Prostate gland (tissue), 2 donors: ENCODE measurements around the gene CCND1. TPM values are rescaled to one million over a fixed set of nuclear protein-coding genes. Genes with fewer than 3 reads are reported as not detected.

Experiments used
- DNase-seq: peaks from one replicate; pipeline ENCODE4 v3.0.0-alpha.2; 2019; ENCODE audit warnings: low spot score
- H3K27ac ChIP-seq, 2 donors: fragments of 200-600 bp; sonication (generic); 2 replicates each; pipeline ENCODE4 v1.5.1; 2017 to 2019
- H3K27me3 ChIP-seq: fragments of 200-600 bp; sonication (generic); replicated peaks from 2 replicates; pipeline ENCODE4 v1.5.1; 2019; ENCODE audit not compliant: insufficient read depth
- H3K36me3 ChIP-seq, 2 donors: fragments of 200-600 bp; sonication (generic); 1 replicate in 1 of 2; 2 replicates in 1 of 2; pipeline versions ENCODE4 v1.5.1 to v1.8.1; 2017 to 2019
- H3K4me1 ChIP-seq: fragments of 200-600 bp; sonication (generic); replicated peaks from 2 replicates; pipeline ENCODE4 v1.5.1; 2019
- H3K4me3 ChIP-seq, 2 donors: fragments of 200-600 bp; sonication (generic); 2 replicates each; pipeline ENCODE4 v1.5.1; 2017 to 2019
- H3K9me3 ChIP-seq: fragments of 200-600 bp; sonication (generic); 2 replicates; pipeline ENCODE4 v1.5.1; 2017
- POLR2A ChIP-seq: fragments of 450-650 bp; IDR thresholded peaks from one replicate; pipeline ENCODE4 v1.6.1; 2016; ENCODE audit warnings: antibody characterized with exemption, mild to moderate bottlenecking
- POLR2AphosphoS5 ChIP-seq: sonication (generic); formaldehyde crosslinking; IDR thresholded peaks from one replicate; pipeline ENCODE4 v1.6.1; 2017; ENCODE audit warnings: antibody characterized with exemption
- WGBS: methylation state at CpG from one replicate; pipeline ENCODE4 v1.1.5; 2018; 5-methylcytosine and 5-hydroxymethylcytosine counted together
- intact Hi-C: fragments of 100-400 bp; cut with DNase I; formaldehyde crosslinking; loops from one replicate; pipeline ENCODE4 v1.14.2; 2022
- total RNA-seq, 2 donors: library from RNA; depleted of rRNA; stranded (reverse); fragments of >200 nt; gene quantifications; one replicate each; pipeline ENCODE4 v1.1.0, GENCODE V29; 2016
- TF ChIP-seq, protein P1 (sequence below), 4 experiments: fragments of 200-600 bp in 2 of 4; fragments of 450-650 bp in 2 of 4; sonication (generic) in 2 of 4; IDR thresholded peaks; 1 replicate in 3 of 4; 2 replicates in 1 of 4; pipeline ENCODE4 v1.5.1; 2016 to 2019; ENCODE audit warnings: antibody characterized with exemption in 4 of 4, mild to moderate bottlenecking in 2 of 4, moderate library complexity in 2 of 4

Gene CCND1
- total RNA-seq, 2 donors from 2014 or later: 69.2 to 188 TPM

DNA sequence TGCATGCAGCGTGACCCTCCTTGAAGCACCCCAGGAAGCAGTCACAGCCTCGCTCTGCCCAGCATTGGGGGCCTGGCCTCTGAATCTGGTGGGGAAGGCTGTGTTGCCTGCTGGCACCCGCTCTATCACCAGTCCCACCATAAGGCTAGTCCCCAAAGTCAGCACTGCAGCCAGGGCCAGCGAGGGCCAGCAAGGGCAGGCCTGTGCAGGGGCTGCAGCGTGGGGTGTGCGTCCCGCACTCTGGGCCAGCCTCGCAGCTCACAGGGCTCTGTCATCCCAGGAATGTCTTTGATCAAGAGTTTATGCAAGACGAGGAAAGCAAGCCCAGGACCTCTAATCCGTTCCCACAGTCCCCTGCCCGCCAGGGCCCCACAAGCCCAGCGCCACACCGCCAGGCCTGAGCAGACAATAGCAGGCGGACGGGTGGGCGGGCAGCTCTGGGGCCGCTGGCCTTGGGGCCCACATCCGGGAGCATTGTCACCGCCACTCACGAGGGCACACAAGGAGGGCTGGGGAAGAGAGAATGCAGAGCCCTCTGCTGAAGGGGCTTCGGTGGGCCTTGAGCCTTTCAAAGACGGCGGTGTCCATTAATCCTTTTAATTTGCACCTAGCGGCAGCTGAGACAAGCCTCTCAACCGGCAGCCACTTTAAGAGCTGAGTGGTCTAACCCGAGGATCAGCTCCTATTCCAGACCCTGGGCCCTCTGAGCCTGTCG, 17.1 kb downstream of the CCND1 start:
- H3K36me3 ChIP-seq: no peaks in the 10 kb centered on the region
- no peak for TF ChIP-seq POLR2A
- TF ChIP-seq, protein P1, sequence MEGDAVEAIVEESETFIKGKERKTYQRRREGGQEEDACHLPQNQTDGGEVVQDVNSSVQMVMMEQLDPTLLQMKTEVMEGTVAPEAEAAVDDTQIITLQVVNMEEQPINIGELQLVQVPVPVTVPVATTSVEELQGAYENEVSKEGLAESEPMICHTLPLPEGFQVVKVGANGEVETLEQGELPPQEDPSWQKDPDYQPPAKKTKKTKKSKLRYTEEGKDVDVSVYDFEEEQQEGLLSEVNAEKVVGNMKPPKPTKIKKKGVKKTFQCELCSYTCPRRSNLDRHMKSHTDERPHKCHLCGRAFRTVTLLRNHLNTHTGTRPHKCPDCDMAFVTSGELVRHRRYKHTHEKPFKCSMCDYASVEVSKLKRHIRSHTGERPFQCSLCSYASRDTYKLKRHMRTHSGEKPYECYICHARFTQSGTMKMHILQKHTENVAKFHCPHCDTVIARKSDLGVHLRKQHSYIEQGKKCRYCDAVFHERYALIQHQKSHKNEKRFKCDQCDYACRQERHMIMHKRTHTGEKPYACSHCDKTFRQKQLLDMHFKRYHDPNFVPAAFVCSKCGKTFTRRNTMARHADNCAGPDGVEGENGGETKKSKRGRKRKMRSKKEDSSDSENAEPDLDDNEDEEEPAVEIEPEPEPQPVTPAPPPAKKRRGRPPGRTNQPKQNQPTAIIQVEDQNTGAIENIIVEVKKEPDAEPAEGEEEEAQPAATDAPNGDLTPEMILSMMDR (IDR thresholded peaks at IDR 0.05): no peak
- TF ChIP-seq POLR2AphosphoS5: no peak
- H3K27ac ChIP-seq: no peak overlapping the region
- H3K4me3 ChIP-seq: no peak overlapping the region
- intact Hi-C loops: no loop called here
- no peaks in the 10 kb centered on the region for H3K9me3 ChIP-seq
- DNase-seq: no peak
- 40% methylated on average over 23 of the region's 27 CpGs for WGBS
- no peaks in the 10 kb centered on the region for H3K27me3 ChIP-seq
- H3K4me1 ChIP-seq: peaks cover 2% of the 10 kb centered on the region

DNA sequence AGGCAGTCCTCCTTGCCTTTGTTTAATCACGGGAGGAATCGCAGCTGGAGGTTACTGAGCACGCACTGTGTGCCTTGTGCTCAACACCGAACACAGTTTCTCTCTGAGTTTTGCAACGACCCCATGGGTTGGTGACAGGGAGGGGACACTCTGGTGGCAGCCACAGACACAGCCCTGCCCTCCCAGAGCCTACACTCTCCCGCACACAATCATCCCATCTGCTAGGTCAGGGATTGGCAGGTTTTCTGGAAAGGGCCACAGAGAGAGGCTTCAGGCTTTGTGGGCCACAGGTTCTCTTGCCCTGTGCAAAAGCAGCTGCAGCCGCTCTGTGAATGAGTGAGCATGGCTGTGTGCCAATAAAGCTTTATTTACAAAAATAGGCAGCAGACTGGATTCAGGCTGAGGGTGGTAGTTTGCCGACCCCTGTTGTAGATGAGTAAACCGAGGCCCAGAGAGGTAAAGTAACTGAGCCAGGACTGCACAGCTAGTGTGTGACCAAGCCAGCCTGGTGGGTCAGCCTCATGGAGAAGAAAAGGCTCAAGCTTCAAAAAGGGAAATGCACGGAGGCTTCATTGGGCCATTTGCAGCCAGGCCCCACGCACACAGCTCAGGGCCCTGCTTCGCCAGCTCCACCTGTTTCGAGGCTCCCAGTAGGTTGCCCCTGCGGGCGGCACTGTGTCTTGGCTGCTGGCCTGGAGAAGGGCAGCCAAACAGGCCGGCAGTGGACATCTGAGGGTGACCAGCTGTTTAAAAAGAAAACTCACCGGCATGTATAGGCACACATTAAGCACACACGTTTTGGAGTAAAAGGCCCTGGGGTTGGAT, 17.9 kb downstream of the CCND1 start:
- DNase-seq: no peak
- Histone ChIP-seq H3K4me1 (peaks cover 2% of the 10 kb centered on the region), H3K4me3 (no peak overlapping the region), H3K9me3 (no peaks in the 10 kb centered on the region), H3K36me3 (no peaks in the 10 kb centered on the region), H3K27ac (no peak overlapping the region), H3K27me3 (no peaks in the 10 kb centered on the region)
- TF ChIP-seq POLR2A: no peak
- TF ChIP-seq POLR2AphosphoS5: no peak
- TF ChIP-seq, protein P1 (IDR thresholded peaks at IDR 0.05): no peak
- WGBS: 59% methylated on average over 16 of the region's 18 CpGs
- intact Hi-C loops: no loop called here

DNA sequence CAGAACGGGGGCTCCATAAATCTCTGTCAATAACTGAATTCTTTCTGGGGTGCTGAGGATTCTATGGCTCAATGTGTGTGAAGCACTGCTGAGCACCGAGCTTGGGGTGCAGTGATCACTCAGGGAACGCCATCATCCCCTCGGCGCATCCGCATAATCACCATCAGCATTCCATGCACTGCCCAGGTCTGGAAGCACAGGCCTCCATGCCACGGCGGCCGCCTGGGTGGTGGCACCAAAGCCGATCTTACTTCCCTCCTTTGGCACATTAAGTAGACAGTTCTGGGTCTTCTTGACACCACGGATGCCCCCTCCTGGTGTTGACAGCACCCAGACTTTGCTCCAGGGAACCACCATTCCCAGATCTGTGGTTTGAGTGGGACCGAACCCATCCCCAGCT, 18.6 kb downstream of the CCND1 start:
- intact Hi-C loops: no loop called here

DNA sequence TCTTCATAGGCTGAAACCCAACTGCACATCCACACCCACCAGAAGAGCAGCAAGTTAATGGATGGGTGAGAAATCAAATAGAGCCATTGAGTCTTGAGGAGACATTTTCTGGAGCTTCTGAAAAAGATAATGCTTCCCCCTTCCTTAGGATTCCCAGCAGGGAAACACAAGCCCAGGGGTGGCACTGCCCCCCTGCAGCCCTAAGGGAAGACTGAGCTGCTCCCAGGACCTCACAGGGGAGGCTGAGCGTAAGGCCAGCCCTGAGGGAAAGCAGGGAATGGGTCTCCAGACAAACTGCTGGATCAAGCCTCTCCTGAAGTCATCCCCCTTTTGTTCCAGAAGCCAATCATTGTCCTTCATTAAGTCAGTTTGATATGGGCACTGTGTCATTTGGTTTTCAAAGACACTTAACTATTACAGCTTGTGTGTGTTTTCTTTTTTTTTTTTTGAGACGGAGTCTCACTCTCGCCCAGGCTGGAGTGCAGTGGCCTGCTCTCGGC, 19.1 kb downstream of the CCND1 start:
- DNase-seq: no peak
- TF ChIP-seq, protein P1 (IDR thresholded peaks at IDR 0.05): no peak
- TF ChIP-seq POLR2AphosphoS5: no peak
- TF ChIP-seq POLR2A: no peak

More for the DNA sequence above, 18.6 kb downstream of the CCND1 start:
- Histone ChIP-seq H3K4me3 (no peak overlapping the region), H3K36me3 (no peaks in the 10 kb centered on the region), H3K27ac (no peak overlapping the region), H3K27me3 (no peaks in the 10 kb centered on the region), H3K9me3 (no peaks in the 10 kb centered on the region), H3K4me1 (peaks cover 2% of the 10 kb centered on the region)
- TF ChIP-seq POLR2A (no peak), POLR2AphosphoS5 (no peak)
- TF ChIP-seq, protein P1 (IDR thresholded peaks at IDR 0.05): no peak
- DNase-seq: no peak
- WGBS: 96% methylated on average over 12 of the region's 12 CpGs

More for the DNA sequence above, 19.1 kb downstream of the CCND1 start:
- Histone ChIP-seq H3K4me1 (peaks cover 2% of the 10 kb centered on the region), H3K9me3 (no peaks in the 10 kb centered on the region), H3K27ac (no peak overlapping the region), H3K4me3 (no peak overlapping the region), H3K27me3 (no peaks in the 10 kb centered on the region), H3K36me3 (no peaks in the 10 kb centered on the region)
- intact Hi-C loops: no loop called here
- 87% methylated on average over 4 of the region's 4 CpGs for WGBS
